ENCODE data around the gene SGK1.
A peak's percentile ranks its signal among the peaks of the same experiment; 100 is the strongest.

Gene SGK1

DNA sequence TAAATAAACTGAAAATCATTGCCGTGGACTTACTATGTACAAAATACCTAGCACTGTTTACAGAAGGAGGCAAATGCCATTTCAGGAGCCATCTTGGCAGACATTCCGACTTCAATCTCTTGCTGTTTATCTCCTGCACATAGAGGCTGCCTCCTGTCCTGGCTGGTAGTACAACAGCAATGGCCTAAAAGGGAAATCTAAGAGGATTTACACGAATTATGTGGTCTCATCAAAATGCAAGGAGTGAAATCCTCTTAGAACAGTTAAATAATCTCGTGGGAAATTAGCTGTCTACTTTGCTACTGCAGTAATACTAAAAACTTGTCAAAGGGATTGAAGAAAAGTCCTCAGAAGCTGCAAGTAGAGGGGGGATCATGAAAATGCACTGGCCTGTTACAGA is 183.3 kb downstream of the SGK1 start:
- Histone ChIP-seq H3K36me3 (ENCODE audit: control insufficient read depth, insufficient read depth, low read length) (no peaks in the 10 kb centered on the region), H3K4me1 (peaks cover 36% of the 10 kb centered on the region), H3K27ac (peak overlapping the region; percentile 92), H2AFZ (peak overlapping the region; percentile 80), H3K4me2 (ENCODE audit: low read length) (no peak overlapping the region), H3K79me2 (no peaks in the 10 kb centered on the region), H3K4me3 (ENCODE audit: low read depth, low read length) (no peak overlapping the region), H3K27me3 (ENCODE audit: control insufficient read depth, insufficient read depth, low read length) (no peaks in the 10 kb centered on the region), H3K9me3 (ENCODE audit: control insufficient read depth, low read length) (no peaks in the 10 kb centered on the region), H3K9ac (no peak overlapping the region)
- TF ChIP-seq, protein P1, sequence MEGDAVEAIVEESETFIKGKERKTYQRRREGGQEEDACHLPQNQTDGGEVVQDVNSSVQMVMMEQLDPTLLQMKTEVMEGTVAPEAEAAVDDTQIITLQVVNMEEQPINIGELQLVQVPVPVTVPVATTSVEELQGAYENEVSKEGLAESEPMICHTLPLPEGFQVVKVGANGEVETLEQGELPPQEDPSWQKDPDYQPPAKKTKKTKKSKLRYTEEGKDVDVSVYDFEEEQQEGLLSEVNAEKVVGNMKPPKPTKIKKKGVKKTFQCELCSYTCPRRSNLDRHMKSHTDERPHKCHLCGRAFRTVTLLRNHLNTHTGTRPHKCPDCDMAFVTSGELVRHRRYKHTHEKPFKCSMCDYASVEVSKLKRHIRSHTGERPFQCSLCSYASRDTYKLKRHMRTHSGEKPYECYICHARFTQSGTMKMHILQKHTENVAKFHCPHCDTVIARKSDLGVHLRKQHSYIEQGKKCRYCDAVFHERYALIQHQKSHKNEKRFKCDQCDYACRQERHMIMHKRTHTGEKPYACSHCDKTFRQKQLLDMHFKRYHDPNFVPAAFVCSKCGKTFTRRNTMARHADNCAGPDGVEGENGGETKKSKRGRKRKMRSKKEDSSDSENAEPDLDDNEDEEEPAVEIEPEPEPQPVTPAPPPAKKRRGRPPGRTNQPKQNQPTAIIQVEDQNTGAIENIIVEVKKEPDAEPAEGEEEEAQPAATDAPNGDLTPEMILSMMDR (IDR thresholded peaks at IDR 0.05), result no peak

DNA sequence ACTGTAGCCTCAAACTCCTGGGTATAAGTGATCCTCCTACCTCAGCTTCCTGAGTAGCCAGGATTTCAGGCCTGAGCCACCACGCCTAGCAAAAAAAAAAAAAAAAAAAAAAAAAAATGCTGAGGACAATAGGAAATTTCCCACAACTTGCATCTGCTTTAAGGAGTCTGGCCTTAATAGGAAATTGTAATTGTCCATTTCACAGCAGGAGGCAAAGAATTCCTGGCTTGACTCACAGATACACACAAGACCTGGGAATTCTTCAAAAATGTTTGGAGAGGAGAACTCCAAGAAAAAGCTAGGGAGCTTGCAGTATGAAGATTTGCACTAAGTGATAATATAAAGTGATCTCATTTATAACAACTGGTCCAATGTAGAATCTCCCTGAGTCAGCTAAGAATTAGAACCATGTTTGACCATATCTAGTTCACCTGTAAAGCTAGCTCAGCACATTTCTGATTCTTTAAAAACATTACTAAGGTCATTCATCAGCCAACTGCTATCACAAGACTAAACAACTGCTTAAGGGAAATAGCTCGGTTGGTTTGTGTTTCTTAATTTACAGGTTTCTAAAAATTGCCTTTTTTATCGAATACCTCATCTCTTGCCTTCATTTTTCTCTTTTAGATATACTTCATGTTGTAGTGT is 185.3 kb downstream of the SGK1 start:
- Histone ChIP-seq H3K9ac (no peak overlapping the region), H3K9me3 (ENCODE audit: control insufficient read depth, low read length) (no peaks in the 10 kb centered on the region), H3K79me2 (no peaks in the 10 kb centered on the region), H3K4me2 (ENCODE audit: low read length) (peak overlapping the region; percentile 67), H2AFZ (peak overlapping the region; percentile 13), H3K4me3 (ENCODE audit: low read depth, low read length) (peak overlapping the region; percentile 32), H3K27ac (peak overlapping the region; percentile 92), H3K27me3 (ENCODE audit: control insufficient read depth, insufficient read depth, low read length) (no peaks in the 10 kb centered on the region), H3K4me1 (peaks cover 30% of the 10 kb centered on the region), H3K36me3 (ENCODE audit: control insufficient read depth, insufficient read depth, low read length) (no peaks in the 10 kb centered on the region)
- TF ChIP-seq, protein P1 (IDR thresholded peaks at IDR 0.05), result no peak

DNA sequence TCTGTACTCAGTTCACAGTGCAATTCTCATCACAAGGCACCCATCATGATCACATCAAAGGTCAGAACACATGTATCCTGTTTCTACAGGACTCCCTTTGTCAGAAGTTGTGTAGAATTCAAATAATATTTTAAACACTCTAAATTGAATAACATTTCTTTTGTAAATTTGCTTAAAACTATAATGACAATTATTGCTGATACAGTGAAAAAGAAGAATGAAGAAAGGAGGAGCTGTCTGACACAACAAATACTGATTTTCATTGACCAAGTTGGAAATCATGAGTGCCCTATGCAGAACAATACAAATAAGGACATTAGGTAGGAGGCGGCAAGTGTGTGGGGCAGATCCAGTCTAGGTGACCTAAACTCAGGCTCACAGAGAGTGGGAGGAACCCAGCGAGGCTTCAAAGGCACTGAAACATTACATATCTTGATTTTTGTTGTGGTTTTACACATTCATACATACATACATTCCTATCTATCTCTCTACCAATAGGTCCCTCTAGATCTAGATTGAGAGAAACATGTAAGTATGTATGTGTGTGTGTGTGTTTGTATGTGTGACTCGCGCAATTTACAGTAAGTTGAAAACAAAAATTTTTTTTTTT is 186.3 kb downstream of the SGK1 start:
- H3K4me3 ChIP-seq (ENCODE audit: low read depth, low read length), result no peak overlapping the region
- no peaks in the 10 kb centered on the region for H3K27me3 ChIP-seq (ENCODE audit: control insufficient read depth, insufficient read depth, low read length)
- no peaks in the 10 kb centered on the region for H3K36me3 ChIP-seq (ENCODE audit: control insufficient read depth, insufficient read depth, low read length)
- peak overlapping the region; percentile 12 for H2AFZ ChIP-seq
- no peaks in the 10 kb centered on the region for H3K9me3 ChIP-seq (ENCODE audit: control insufficient read depth, low read length)
- TF ChIP-seq, protein P1 (IDR thresholded peaks at IDR 0.05), result no peak
- H3K79me2 ChIP-seq, result no peaks in the 10 kb centered on the region
- no peak overlapping the region for H3K9ac ChIP-seq
- H3K4me1 ChIP-seq, result peaks cover 26% of the 10 kb centered on the region
- H3K27ac ChIP-seq, result peak overlapping the region; percentile 92
- H3K4me2 ChIP-seq (ENCODE audit: low read length), result peak overlapping the region; percentile 18

DNA sequence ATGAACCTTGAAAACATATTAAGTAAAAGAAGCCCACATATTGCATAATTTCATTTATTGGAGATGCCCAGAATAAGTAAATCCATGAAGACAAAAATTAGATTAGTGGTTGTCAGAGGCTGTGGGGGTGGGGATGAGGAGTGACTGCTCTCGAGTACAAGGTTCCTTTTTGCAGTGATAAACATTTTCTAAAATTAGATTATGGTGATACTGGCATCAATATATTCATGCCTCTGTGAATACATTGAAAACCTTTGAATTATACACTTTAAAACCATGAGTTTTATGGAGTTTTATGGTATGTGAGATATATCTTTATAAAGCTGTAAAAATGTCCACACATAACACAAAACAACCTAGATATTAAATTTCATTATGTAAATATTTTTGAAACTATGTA is 189.8 kb downstream of the SGK1 start:
- Histone ChIP-seq H3K27ac (peak overlapping the region; percentile 41), H3K4me1 (peaks cover 21% of the 10 kb centered on the region), H3K79me2 (no peaks in the 10 kb centered on the region), H3K4me3 (ENCODE audit: low read depth, low read length) (no peak overlapping the region), H3K36me3 (ENCODE audit: control insufficient read depth, insufficient read depth, low read length) (no peaks in the 10 kb centered on the region), H3K9ac (no peak overlapping the region), H3K27me3 (ENCODE audit: control insufficient read depth, insufficient read depth, low read length) (no peaks in the 10 kb centered on the region), H2AFZ (no peak overlapping the region), H3K4me2 (ENCODE audit: low read length) (no peak overlapping the region), H3K9me3 (ENCODE audit: control insufficient read depth, low read length) (no peaks in the 10 kb centered on the region)
- TF ChIP-seq, protein P1 (IDR thresholded peaks at IDR 0.05), result no peak

Measured in parathyroid adenoma (tissue), 2 donors.